Prostate gland (tissue), 2 donors: Measurements from ENCODE around the gene VPS13D.

Source experiments
- POLR2AphosphoS5 ChIP-seq: sonication (generic); formaldehyde crosslinking; IDR thresholded peaks from one replicate; pipeline ENCODE4 v1.6.1; 2017; ENCODE audit warnings: antibody characterized with exemption
- TF ChIP-seq, protein P1 (sequence below), 4 experiments: fragments of 200-600 bp in 2 of 4; fragments of 450-650 bp in 2 of 4; sonication (generic) in 2 of 4; IDR thresholded peaks; 1 replicate in 3 of 4; 2 replicates in 1 of 4; pipeline ENCODE4 v1.5.1; 2016 to 2019; ENCODE audit warnings: antibody characterized with exemption in 4 of 4, mild to moderate bottlenecking in 2 of 4, moderate library complexity in 2 of 4

DNA sequence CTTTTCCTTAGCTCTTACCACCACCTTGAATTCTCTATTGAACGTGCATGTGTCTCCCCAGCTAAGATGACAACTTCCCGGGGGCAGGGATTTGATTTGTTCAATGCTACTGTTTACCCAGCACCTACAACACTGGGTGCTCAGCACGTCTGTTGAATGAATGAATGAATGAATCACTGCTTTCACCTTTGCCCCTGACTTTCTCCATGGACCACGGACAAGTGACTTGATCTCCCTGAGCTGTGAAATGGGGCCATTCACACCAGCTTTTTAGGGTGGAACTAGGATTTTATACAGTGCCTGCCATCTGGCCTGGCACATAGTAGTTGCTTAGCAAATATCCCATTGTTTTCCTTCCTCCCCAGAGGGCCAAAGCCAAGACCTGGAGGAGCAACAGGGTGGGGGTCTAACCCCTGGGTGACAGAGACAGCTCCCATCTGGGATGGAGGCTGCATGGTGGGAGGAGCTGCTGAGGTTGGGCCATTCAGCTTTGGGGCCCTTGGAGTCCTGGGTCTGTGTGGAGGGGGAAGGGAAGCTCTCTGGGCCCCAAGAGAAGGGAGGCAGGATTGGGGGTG is 47.3 kb upstream of the VPS13D start:
- TF ChIP-seq POLR2AphosphoS5, result no peak
- TF ChIP-seq, protein P1, sequence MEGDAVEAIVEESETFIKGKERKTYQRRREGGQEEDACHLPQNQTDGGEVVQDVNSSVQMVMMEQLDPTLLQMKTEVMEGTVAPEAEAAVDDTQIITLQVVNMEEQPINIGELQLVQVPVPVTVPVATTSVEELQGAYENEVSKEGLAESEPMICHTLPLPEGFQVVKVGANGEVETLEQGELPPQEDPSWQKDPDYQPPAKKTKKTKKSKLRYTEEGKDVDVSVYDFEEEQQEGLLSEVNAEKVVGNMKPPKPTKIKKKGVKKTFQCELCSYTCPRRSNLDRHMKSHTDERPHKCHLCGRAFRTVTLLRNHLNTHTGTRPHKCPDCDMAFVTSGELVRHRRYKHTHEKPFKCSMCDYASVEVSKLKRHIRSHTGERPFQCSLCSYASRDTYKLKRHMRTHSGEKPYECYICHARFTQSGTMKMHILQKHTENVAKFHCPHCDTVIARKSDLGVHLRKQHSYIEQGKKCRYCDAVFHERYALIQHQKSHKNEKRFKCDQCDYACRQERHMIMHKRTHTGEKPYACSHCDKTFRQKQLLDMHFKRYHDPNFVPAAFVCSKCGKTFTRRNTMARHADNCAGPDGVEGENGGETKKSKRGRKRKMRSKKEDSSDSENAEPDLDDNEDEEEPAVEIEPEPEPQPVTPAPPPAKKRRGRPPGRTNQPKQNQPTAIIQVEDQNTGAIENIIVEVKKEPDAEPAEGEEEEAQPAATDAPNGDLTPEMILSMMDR (IDR thresholded peaks at IDR 0.05), result no peak
